ENCODE measurements around the gene PIK3CB.

Gene PIK3CB

DNA sequence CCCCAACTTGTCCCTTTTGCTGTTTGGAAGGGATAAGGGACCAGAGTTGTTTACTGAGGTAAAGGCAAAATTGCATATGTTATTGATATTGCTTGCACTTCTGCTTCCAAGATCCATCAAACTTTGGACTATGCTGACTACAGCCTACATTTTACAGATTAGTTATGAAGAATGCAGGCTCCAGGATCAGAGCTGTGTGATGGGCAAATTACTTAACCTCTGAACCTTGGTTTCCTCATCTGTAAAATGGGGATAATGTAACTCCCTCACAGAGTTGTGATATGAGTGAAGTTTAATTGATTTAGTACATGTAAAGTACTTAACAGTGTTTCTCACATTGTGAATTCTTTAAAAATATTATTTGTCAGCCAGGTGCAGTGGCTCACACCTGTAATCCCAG lies 210.2 kb downstream of the PIK3CB start:
- no peak for TF ChIP-seq EZH2 (optimal IDR thresholded peaks at IDR 0.05; ENCODE audit: low read depth, low read length)
- no peak for TF ChIP-seq CTCF (IDR thresholded peaks at IDR 0.05; ENCODE audit: low read length)
- no peak for TF ChIP-seq EZH2phosphoT487 (IDR thresholded peaks at IDR 0.05; ENCODE audit: low read length)
- Histone ChIP-seq H3K36me3 (replicated peaks; ENCODE audit: insufficient read depth, low read length) (no peaks in the 10 kb centered on the region), H3F3A (ENCODE audit: insufficient read depth, low read length) (no peaks in the 10 kb centered on the region), H3K79me2 (ENCODE audit: low read length) (no peaks in the 10 kb centered on the region), H3K27me3 (replicated peaks; ENCODE audit: insufficient read depth, low read length) (no peaks in the 10 kb centered on the region), H3K9ac (ENCODE audit: low read length) (no peak overlapping the region), H3K9me2 (replicated peaks; ENCODE audit: insufficient read depth, low read length) (no peaks in the 10 kb centered on the region), H3K4me1 (ENCODE audit: low read length) (no peaks in the 10 kb centered on the region), H3K9me3 (replicated peaks; ENCODE audit: insufficient read depth, low read length) (no peaks in the 10 kb centered on the region), H3K27ac (ENCODE audit: low read length) (no peak overlapping the region), H4K20me1 (ENCODE audit: insufficient read depth, low read length) (no peaks in the 10 kb centered on the region), H3K4me2 (ENCODE audit: low read depth, low read length) (no peak overlapping the region), H3K4me3 (ENCODE audit: low read length) (no peak overlapping the region), H2AFZ (ENCODE audit: low read length) (no peak overlapping the region)
- DNase-seq, result no peak

- TF ChIP-seq EZH2 (optimal IDR thresholded peaks at IDR 0.05; ENCODE audit: low read depth, low read length) (no peak), CTCF (IDR thresholded peaks at IDR 0.05; ENCODE audit: low read length) (no peak), EZH2phosphoT487 (IDR thresholded peaks at IDR 0.05; ENCODE audit: low read length) (no peak)
These were observed 214.3 kb downstream of the PIK3CB start for GRCh38 chr3:138620431-138620830.

DNA sequence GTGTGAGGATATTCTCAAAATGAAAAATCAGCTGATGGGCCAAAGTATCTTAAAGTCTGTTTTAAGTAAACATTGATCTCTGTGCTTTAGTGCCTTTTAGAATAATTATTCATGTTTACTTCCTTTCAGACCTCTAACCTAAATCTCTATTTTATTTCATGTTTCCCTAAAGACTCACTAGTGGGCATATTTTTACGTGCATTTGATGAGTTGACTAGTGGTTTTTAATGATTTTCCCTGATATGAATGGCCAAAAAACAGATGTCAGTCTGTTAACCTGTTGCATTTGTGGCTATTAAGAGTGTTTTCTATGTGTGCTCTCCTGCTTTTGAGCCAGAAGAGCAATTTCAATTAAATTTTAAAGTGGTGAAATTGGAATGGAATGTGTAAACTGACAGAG lies 219.3 kb downstream of the PIK3CB start:
- Histone ChIP-seq H3K9ac (ENCODE audit: low read length) (no peak overlapping the region), H3K27ac (ENCODE audit: low read length) (no peak overlapping the region), H3K36me3 (replicated peaks; ENCODE audit: insufficient read depth, low read length) (no peaks in the 10 kb centered on the region), H3K4me1 (ENCODE audit: low read length) (no peaks in the 10 kb centered on the region), H3K9me3 (replicated peaks; ENCODE audit: insufficient read depth, low read length) (no peaks in the 10 kb centered on the region), H3K9me2 (replicated peaks; ENCODE audit: insufficient read depth, low read length) (no peaks in the 10 kb centered on the region), H3K4me2 (ENCODE audit: low read depth, low read length) (no peak overlapping the region), H4K20me1 (ENCODE audit: insufficient read depth, low read length) (no peaks in the 10 kb centered on the region), H3K79me2 (ENCODE audit: low read length) (0 out of 2 replicates have a peak, but pooled peaks cover 2% of the 10 kb centered on the region), H3K4me3 (ENCODE audit: low read length) (no peak overlapping the region), H2AFZ (ENCODE audit: low read length) (no peak overlapping the region), H3K27me3 (replicated peaks; ENCODE audit: insufficient read depth, low read length) (no peaks in the 10 kb centered on the region), H3F3A (ENCODE audit: insufficient read depth, low read length) (no peaks in the 10 kb centered on the region)
- DNase-seq, result no peak
- TF ChIP-seq CTCF (IDR thresholded peaks at IDR 0.05; ENCODE audit: low read length) (no peak), EZH2phosphoT487 (IDR thresholded peaks at IDR 0.05; ENCODE audit: low read length) (no peak), EZH2 (optimal IDR thresholded peaks at IDR 0.05; ENCODE audit: low read depth, low read length) (no peak)

More at GRCh38 chr3:138620431-138620830, 214.3 kb downstream of the PIK3CB start:
- Histone ChIP-seq H2AFZ (ENCODE audit: low read length) (no peak overlapping the region), H3K9me2 (replicated peaks; ENCODE audit: insufficient read depth, low read length) (no peaks in the 10 kb centered on the region), H3K27me3 (replicated peaks; ENCODE audit: insufficient read depth, low read length) (no peaks in the 10 kb centered on the region), H3K9ac (ENCODE audit: low read length) (no peak overlapping the region), H3K9me3 (replicated peaks; ENCODE audit: insufficient read depth, low read length) (no peaks in the 10 kb centered on the region), H3K4me1 (ENCODE audit: low read length) (no peaks in the 10 kb centered on the region), H3K36me3 (replicated peaks; ENCODE audit: insufficient read depth, low read length) (no peaks in the 10 kb centered on the region), H3F3A (ENCODE audit: insufficient read depth, low read length) (no peaks in the 10 kb centered on the region), H3K27ac (ENCODE audit: low read length) (no peak overlapping the region), H3K79me2 (ENCODE audit: low read length) (no peaks in the 10 kb centered on the region), H4K20me1 (ENCODE audit: insufficient read depth, low read length) (no peaks in the 10 kb centered on the region), H3K4me2 (ENCODE audit: low read depth, low read length) (no peak overlapping the region), H3K4me3 (ENCODE audit: low read length) (no peak overlapping the region)
- no peak for DNase-seq
